Hepatocyte (in vitro differentiated cells): Measurements from ENCODE around the gene ABTB1. TPM values are rescaled to one million over a fixed set of nuclear protein-coding genes. Genes with fewer than 3 reads are reported as not detected.
"Not testable (repeated sequence)": the region's sequence is repeated elsewhere in the genome, so short reads cannot be mapped to it uniquely, and the experiment has no call there.

Source experiments
- DNase-seq: peaks from one replicate; pipeline ENCODE4 v3.0.0-alpha.2; 2016; ENCODE audit warnings: low spot score
- H2AFZ ChIP-seq: fragments of 200-600 bp; sonication (generic); 2 replicates; pipeline ENCODE4 v1.6.0; 2016; ENCODE audit warnings: antibody characterized with exemption, mild to moderate bottlenecking
- H3K27ac ChIP-seq: fragments of 200-600 bp; sonication (generic); 2 replicates; pipeline ENCODE4 v1.5.1; 2016; ENCODE audit warnings: mild to moderate bottlenecking
- H3K27me3 ChIP-seq: fragments of 200-600 bp; sonication (generic); 2 replicates; pipeline ENCODE4 v1.6.1; 2016
- H3K36me3 ChIP-seq: fragments of 200-600 bp; sonication (generic); replicated peaks from 2 replicates; pipeline ENCODE4 v1.5.1; 2016; ENCODE audit warnings: low read depth; ENCODE audit not compliant: insufficient read depth
- H3K4me1 ChIP-seq: fragments of 200-600 bp; sonication (generic); 2 replicates; pipeline ENCODE4 v1.5.1; 2016; ENCODE audit warnings: mild to moderate bottlenecking, moderate library complexity; ENCODE audit not compliant: insufficient read depth
- H3K4me2 ChIP-seq: fragments of 200-600 bp; sonication (generic); 2 replicates; pipeline ENCODE4 v1.6.0; 2016
- H3K4me3 ChIP-seq: fragments of 200-600 bp; sonication (generic); 2 replicates; pipeline ENCODE4 v1.5.1; 2016; ENCODE audit warnings: mild to moderate bottlenecking
- H3K79me2 ChIP-seq: fragments of 200-600 bp; sonication (generic); 2 replicates; pipeline ENCODE4 v1.6.0; 2017; ENCODE audit warnings: mild to moderate bottlenecking
- H3K9me2 ChIP-seq: fragments of 200-600 bp; sonication (generic); replicated peaks from 2 replicates; pipeline ENCODE4 v1.6.0; 2017; ENCODE audit warnings: mild to moderate bottlenecking; ENCODE audit not compliant: insufficient read depth
- H3K9me3 ChIP-seq: fragments of 200-600 bp; sonication (generic); 2 replicates; pipeline ENCODE4 v1.5.1; 2016; ENCODE audit warnings: low read depth, mild to moderate bottlenecking
- H4K20me1 ChIP-seq: fragments of 200-600 bp; sonication (generic); 2 replicates; pipeline ENCODE4 v1.6.0; 2016; ENCODE audit warnings: mild to moderate bottlenecking; ENCODE audit not compliant: insufficient read depth, poor library complexity, severe bottlenecking
- EZH2 ChIP-seq: fragments of 200-600 bp; sonication (generic); IDR thresholded peaks from 2 replicates; pipeline ENCODE4 v1.6.1; 2016; ENCODE audit warnings: antibody characterized with exemption, mild to moderate bottlenecking, borderline replicate concordance
- EZH2phosphoT487 ChIP-seq: fragments of 200-600 bp; sonication (generic); IDR thresholded peaks from one replicate; pipeline ENCODE4 v1.6.1; 2018; ENCODE audit warnings: antibody characterized with exemption, mild to moderate bottlenecking, low read depth, moderate library complexity; ENCODE audit not compliant: unreplicated experiment, severe bottlenecking
- WGBS: methylation state at CpG from one replicate; pipeline ENCODE4 v1.1.6; 2016; ENCODE audit warnings: low lambda C conversion rate; ENCODE audit errors: missing lambda C conversion rate; 5-methylcytosine and 5-hydroxymethylcytosine counted together
- polyA plus RNA-seq: library from polyadenylated mRNA; unstranded; fragments of >200 nt; fragmentation: Nextera tagmentation; extraction: Ambion mirVana; gene quantifications from 2 replicates; pipeline ENCODE4 v1.2.1, GENCODE V29; 2016
- total RNA-seq: library from RNA; depleted of rRNA; stranded (reverse); fragments of >200 nt; gene quantifications from 2 replicates; pipeline ENCODE4 v1.2.3, GENCODE V29; 2014
- TF ChIP-seq, protein P1 (sequence below): fragments of 200-600 bp; sonication (generic); IDR thresholded peaks from 2 replicates; pipeline ENCODE4 v1.5.1; 2016; ENCODE audit warnings: antibody characterized with exemption, mild to moderate bottlenecking; ENCODE audit not compliant: poor library complexity

The ABTB1 gene
- total and polyA plus RNA-seq, 2 experiments from 2014 or later = 4.7 to 13.8 TPM

DNA sequence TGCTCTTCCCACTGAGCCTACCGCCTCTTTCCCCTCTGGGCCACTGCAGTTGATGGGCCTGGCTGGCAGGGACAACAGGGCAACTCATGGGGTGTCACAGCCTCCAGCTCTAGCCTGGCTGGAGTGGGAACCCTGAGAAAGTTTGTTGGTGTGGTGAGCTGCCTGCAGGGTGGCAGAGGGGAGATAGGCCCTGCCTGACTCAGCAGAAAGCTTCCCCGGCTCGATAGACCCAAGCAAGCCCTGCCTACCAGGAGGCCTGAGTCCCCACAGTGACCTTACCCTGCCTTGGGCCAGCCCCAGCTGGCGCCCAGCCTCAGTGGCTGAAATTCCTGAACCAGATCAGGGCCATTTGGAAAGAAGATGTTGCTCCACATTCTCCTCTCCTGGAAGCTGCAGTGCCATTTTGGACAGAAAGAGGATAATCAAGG is 29.4 kb downstream of the ABTB1 start:
- Histone ChIP-seq H3K4me1 (peaks cover 12% of the 10 kb centered on the region), H2AFZ (no peak overlapping the region), H3K79me2 (no peaks in the 10 kb centered on the region), H3K27me3 (no peaks in the 10 kb centered on the region), H3K9me3 (no peaks in the 10 kb centered on the region), H3K4me3 (no peak overlapping the region), H4K20me1 (no peaks in the 10 kb centered on the region), H3K4me2 (no peak overlapping the region), H3K36me3 (no peaks in the 10 kb centered on the region), H3K9me2 (no peaks in the 10 kb centered on the region), H3K27ac (no peak overlapping the region)
- TF ChIP-seq EZH2phosphoT487 (no peak), EZH2 (no peak)
- TF ChIP-seq, protein P1, sequence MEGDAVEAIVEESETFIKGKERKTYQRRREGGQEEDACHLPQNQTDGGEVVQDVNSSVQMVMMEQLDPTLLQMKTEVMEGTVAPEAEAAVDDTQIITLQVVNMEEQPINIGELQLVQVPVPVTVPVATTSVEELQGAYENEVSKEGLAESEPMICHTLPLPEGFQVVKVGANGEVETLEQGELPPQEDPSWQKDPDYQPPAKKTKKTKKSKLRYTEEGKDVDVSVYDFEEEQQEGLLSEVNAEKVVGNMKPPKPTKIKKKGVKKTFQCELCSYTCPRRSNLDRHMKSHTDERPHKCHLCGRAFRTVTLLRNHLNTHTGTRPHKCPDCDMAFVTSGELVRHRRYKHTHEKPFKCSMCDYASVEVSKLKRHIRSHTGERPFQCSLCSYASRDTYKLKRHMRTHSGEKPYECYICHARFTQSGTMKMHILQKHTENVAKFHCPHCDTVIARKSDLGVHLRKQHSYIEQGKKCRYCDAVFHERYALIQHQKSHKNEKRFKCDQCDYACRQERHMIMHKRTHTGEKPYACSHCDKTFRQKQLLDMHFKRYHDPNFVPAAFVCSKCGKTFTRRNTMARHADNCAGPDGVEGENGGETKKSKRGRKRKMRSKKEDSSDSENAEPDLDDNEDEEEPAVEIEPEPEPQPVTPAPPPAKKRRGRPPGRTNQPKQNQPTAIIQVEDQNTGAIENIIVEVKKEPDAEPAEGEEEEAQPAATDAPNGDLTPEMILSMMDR = no peak
- DNase-seq = no peak
- WGBS = 75% methylated on average over 4 of the region's 4 CpGs

DNA sequence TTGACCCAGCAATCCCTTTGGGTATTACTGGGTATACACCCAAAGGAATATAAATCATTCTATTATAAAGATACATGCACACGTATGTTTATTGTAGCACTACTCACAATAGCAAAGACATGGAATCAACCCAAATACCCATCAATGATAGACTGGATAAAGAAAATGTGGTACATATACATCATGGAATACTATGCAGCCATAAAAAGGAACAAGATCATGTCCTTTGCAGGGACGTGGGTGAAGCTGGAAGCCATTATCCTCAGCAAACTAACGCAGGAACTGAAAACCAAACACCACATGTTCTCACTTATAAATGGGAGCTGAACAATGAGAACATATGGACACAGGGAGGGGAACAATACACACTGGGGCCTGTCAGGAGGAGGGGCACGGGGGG is 32.1 kb downstream of the ABTB1 start:
- not testable (repeated sequence) for H3K36me3 ChIP-seq, H3K4me2 ChIP-seq, H2AFZ ChIP-seq, H3K4me3 ChIP-seq, DNase-seq, H3K79me2 ChIP-seq, H3K9me2 ChIP-seq, H3K9me3 ChIP-seq, H3K27me3 ChIP-seq, H4K20me1 ChIP-seq, H3K27ac ChIP-seq, H3K4me1 ChIP-seq
- WGBS = 87% methylated on average over 4 of the region's 4 CpGs

DNA sequence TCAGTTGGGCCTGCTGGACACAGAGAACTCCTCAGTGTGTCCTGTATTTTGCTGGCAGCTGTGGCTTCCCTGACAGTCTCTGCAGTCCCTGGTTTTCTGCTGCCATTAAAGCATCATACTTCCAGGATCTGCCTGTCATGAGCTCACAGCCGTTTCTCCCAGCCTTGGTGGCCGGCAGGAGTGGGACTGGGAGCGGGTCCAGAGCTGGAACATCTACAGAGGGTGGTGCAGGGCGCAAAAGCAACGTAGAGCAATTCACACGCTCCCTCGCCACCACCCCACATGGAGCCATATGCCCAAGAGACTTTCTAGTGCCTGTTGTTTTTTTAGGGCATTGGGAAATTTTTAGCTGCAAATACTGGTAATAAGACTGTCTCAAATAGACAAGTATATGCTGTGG is 33.6 kb downstream of the ABTB1 start:
- Histone ChIP-seq H3K4me3 (no peak overlapping the region), H3K9me3 (no peaks in the 10 kb centered on the region), H3K9me2 (no peaks in the 10 kb centered on the region), H3K27ac (no peak overlapping the region), H4K20me1 (no peaks in the 10 kb centered on the region), H3K36me3 (no peaks in the 10 kb centered on the region), H3K79me2 (no peaks in the 10 kb centered on the region), H3K27me3 (no peaks in the 10 kb centered on the region), H3K4me2 (no peak overlapping the region), H2AFZ (no peak overlapping the region), H3K4me1 (no peaks in the 10 kb centered on the region)
- no peak for DNase-seq
- TF ChIP-seq EZH2phosphoT487 = no peak
- TF ChIP-seq, protein P1 = no peak
- no peak for TF ChIP-seq EZH2
- 90% methylated on average over 7 of the region's 7 CpGs for WGBS

DNA sequence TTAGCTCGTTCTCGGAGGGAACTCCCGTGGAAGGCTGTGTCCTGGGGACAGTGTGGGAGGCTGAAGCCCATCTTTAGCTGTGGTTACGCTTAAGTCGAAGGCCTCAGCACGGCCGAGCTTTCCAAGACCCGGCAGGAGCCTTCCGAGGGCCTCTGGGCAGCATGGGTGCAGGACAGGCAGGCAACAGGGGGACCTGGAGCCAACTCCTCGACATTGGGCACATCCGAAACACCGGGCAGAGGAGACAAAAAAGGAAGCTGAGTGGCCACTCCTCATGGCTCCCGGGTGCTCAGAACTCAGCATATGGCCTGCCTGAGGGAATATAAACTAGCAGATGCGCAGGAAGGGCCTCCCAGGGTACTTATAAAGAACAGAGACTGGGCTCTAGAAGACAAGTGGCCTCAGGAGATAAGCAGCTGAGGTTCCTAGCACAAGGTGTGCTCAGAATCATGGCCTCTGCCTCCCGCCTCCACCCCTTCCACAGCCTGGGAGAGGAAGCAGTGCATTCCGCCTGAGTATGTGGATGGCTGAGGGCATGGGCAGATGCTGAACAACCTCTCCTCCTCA is 34.1 kb downstream of the ABTB1 start:
- Histone ChIP-seq H4K20me1 (no peaks in the 10 kb centered on the region), H3K79me2 (no peaks in the 10 kb centered on the region), H3K9me2 (no peaks in the 10 kb centered on the region), H3K27ac (no peak overlapping the region), H2AFZ (no peak overlapping the region), H3K4me1 (no peaks in the 10 kb centered on the region), H3K9me3 (no peaks in the 10 kb centered on the region), H3K4me3 (no peak overlapping the region), H3K36me3 (no peaks in the 10 kb centered on the region), H3K27me3 (no peaks in the 10 kb centered on the region), H3K4me2 (no peak overlapping the region)
- TF ChIP-seq EZH2 (no peak), EZH2phosphoT487 (no peak)
- TF ChIP-seq, protein P1 = no peak
- 93% methylated on average over 16 of the region's 16 CpGs for WGBS
- DNase-seq = no peak
